Measurements from ENCODE around the gene TPH2. TPM values are rescaled to one million over a fixed set of nuclear protein-coding genes. Genes with fewer than 3 reads are reported as not detected.

TPH2 gene
- total RNA-seq, 1 donor from 2014 or later, result not detected

DNA sequence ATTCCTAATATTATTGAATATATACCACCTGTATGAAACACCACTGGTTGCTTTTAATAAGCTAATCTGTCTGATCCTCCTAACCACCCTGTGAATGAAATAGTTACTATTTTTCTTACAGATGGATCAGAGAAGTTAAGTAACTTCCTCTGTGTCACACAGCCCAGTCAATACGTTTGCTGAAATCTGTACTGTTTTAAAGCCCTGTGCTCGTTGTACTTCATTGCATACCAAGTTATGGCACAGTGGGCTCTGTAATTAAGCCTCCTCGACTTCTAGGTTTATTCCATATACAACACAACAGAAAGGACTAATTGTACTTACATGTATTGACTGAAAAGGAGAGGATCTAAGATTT is 137.9 kb downstream of the TPH2 start:
- DNase-seq (ENCODE audit: low read depth), result no peak
- H3K4me3 ChIP-seq (ENCODE audit: low read depth, low read length), result no peak overlapping the region
- TF ChIP-seq, protein P1, sequence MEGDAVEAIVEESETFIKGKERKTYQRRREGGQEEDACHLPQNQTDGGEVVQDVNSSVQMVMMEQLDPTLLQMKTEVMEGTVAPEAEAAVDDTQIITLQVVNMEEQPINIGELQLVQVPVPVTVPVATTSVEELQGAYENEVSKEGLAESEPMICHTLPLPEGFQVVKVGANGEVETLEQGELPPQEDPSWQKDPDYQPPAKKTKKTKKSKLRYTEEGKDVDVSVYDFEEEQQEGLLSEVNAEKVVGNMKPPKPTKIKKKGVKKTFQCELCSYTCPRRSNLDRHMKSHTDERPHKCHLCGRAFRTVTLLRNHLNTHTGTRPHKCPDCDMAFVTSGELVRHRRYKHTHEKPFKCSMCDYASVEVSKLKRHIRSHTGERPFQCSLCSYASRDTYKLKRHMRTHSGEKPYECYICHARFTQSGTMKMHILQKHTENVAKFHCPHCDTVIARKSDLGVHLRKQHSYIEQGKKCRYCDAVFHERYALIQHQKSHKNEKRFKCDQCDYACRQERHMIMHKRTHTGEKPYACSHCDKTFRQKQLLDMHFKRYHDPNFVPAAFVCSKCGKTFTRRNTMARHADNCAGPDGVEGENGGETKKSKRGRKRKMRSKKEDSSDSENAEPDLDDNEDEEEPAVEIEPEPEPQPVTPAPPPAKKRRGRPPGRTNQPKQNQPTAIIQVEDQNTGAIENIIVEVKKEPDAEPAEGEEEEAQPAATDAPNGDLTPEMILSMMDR (conservative IDR thresholded peaks at IDR 0.05; ENCODE audit: low read depth, low read length), result no peak

DNA sequence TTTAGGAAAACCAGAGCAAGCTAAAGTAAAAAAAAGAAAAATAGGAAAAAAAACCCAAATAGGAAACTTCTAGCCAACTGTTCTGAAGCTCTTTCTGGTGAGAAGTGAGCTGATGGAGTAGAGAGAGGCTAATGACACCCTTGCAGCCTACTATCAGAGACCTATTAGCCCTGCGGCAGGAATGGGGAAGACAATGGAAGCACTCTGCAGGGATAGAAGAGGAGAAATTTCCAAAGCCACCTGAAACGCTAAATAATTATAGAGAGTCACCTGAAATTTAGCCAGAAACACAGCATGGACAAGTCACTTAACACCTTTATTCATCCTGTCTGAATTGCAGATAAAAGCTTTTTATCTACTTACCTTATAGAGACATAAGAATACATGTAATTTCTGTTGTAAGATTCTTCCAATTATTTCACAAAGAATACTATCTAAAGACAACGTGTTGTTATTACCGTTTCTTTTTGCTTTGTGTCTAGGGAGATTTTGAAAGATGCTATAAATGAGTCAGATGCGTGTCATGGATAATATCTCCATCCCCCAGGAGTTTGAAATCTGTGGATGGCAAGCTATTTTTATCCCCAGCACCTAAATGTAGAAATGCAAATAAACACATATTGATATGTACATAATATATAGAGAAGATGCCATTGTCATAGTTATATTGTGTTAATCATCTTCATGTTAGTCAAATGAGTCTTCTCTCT is 138.6 kb downstream of the TPH2 start:
- H3K4me3 ChIP-seq (ENCODE audit: low read depth, low read length), result no peak overlapping the region
- TF ChIP-seq, protein P1 (conservative IDR thresholded peaks at IDR 0.05; ENCODE audit: low read depth, low read length), result no peak
- no peak for DNase-seq (ENCODE audit: low read depth)

DNA sequence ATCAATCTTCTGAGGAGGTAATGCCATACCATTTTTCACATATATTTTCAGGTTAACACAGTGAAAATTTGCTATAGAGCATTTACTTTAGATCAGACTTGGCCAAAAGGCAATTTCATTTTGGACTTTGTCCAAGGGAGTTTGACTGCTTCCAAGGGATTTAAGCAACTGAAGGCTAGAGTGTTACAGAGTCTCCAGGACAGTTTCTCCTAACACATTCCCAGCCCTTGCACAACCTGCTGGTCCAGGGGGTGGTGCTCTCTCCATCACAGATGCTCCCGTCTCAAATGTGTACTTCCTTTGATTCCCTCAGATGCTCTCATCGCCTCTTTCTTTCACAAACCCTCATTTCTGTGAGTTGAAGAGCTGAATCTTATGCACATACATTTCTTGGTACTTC is 143.1 kb downstream of the TPH2 start:
- no peak overlapping the region for H3K4me3 ChIP-seq (ENCODE audit: low read depth, low read length)
- DNase-seq (ENCODE audit: low read depth), result no peak
- TF ChIP-seq, protein P1 (conservative IDR thresholded peaks at IDR 0.05; ENCODE audit: low read depth, low read length), result no peak

Other genes with a start within 250 kb of the TPH2 start
- 14.6 and 33.2 TPM in 2 replicates for gene RAB21, start 184.0 kb upstream of the TPH2 start, total RNA-seq
- 12.9 and 13.9 TPM in 2 replicates for gene TBC1D15, start 99.1 kb upstream of the TPH2 start, total RNA-seq